DMS53 treated with DMSO at 0.1 percent for 48 hours (cell line): ENCODE results near the gene ANKRD50.

Experiments used
- DNase-seq: peaks from one replicate; lab custom pipeline; 2025; ENCODE audit not compliant: unreplicated experiment; lab: John Stamatoyannopoulos, UW

The ANKRD50 gene, protein sequence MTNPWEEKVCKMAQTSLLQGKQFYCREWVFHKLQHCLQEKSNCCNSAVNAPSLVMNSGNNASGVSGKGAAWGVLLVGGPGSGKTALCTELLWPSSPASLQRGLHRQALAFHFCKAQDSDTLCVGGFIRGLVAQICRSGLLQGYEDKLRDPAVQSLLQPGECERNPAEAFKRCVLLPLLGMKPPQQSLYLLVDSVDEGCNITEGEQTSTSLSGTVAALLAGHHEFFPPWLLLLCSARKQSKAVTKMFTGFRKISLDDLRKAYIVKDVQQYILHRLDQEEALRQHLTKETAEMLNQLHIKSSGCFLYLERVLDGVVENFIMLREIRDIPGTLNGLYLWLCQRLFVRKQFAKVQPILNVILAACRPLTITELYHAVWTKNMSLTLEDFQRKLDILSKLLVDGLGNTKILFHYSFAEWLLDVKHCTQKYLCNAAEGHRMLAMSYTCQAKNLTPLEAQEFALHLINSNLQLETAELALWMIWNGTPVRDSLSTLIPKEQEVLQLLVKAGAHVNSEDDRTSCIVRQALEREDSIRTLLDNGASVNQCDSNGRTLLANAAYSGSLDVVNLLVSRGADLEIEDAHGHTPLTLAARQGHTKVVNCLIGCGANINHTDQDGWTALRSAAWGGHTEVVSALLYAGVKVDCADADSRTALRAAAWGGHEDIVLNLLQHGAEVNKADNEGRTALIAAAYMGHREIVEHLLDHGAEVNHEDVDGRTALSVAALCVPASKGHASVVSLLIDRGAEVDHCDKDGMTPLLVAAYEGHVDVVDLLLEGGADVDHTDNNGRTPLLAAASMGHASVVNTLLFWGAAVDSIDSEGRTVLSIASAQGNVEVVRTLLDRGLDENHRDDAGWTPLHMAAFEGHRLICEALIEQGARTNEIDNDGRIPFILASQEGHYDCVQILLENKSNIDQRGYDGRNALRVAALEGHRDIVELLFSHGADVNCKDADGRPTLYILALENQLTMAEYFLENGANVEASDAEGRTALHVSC (N-terminal part only)

DNA sequence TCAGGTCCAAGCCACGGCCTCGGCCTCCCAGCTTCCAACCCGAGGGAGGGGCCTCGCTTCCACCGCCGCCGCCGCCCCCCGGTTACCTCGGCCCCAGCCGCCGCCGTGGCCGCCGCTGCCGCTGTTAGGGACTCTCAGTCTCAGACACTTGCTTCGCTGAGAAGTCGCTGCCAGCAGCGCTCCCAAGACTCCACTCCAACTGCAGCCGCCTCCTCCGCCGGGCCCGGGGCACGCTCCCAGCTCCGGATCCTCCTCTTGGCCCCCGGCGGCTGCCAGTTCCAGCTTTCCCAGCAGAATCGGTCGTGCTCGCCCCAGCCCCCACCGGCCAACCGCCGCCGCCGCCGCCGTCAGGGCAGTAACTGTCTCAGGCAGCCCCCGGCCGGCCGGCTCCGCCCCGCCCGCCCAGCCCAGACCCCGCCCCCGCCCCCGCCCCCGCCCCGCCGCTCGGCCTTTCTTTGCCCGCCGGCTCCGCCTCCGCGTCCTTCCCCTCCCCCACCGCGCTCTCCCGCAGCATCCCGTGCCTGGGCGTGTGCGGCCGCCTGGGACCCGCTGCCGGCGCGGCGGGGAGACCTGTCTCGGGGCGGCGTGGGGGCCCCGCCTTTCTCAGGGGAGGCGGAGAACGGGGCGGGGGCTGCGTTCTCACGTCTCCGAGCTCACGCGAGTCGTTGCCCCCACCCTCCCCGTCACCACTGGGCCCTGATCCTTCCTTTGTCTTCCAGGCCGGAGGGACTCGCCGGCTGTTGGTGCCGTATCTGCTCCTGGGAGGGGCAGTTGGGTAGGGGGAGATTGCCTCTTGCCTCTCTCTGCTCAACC, at the start of gene ANKRD50:
Gene ANKRD50, minus strand, starts transcription at position 361 of the 813 bp plus-strand sequence. CDS start 2,221 bp downstream, outside the sequence.
- peak; percentile 53 for DNase-seq

DNA sequence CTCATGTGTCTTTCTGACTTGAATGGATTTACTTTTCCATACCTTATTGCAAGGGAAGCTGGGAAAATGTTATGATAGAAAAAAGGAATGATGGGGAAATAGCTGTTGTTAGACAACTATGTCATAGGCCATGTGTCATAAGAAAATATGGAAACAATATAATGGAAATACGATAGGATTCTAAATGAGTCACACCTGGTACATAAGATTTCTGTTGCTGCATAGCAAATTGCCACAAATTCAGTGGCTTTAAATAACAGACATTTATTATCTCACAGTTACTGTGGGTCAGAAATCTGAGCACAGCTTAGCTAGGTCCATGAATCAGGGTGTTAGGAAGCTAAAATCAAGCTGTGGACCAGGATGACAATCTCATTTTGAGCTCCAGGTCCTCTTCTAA, 44.6 kb upstream of the ANKRD50 start:
- DNase-seq = no peak

DNA sequence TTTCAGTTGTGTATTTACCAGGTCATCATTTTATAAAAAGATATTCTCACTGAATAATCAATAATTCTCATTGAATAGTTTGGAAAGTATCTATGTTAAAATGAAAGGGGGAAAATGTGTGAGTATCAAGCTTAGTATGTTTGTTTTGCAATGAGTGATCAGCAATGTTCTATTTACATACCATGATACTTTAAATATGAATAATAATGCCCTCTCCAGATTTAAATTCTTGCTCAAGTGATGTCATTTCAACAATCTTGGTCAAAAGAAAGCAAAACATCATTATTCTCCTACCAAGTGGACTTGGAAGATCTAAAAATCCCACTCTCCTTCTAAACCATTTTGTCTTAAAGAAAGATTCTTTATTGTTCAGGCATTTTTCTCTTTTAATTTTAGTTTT, 42.1 kb upstream of the ANKRD50 start:
- DNase-seq = no peak

DNA sequence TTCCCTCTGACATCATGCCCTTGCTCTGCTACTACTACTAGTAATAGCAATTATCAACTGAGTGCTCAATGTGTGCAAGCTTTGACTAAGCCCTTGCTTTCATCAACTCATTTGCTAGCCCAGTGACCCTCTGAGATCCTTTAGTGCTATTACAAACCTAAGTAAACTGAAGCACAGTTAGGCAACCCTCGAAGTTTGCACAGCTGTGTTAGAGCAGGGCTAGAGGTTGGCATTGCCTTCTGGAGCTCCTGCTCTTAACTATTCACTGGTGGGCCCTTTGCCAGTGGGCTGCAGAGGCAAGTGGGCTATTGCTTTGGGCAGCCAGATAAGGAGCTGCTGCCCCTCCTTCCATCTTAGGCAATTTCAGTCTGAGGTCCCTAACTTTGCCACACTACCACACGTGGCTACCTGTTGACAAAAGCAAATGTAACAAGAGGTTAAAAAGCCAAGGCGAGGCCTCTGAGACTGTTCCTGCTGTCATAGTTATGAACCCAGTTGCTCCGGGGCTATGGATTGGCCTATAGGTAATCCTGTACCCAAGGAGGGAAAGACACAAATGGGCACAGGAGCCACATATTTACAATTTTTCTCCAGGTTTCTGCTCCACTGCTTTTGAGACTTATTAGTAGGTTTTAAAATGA, 41.5 kb upstream of the ANKRD50 start:
- DNase-seq = peak; percentile 81

DNA sequence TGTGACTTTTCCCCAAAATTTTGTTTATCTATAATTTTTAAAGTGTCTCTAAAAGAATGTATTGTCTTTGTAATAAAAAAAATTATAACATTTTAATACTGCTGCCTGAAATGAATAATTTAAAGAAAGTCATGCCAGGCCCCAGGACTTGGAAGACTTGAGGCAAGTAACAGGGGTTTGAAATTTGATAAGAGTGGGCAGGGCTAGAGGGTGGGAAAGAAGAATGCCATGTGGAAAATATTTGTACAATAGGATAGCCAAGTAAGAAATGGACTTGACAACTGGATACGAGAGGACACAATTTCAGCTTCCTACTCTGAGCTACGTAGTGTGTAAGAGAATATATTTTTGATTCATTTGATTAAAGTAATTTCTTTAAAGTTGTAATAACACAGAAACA, 36.9 kb upstream of the ANKRD50 start:
- no peak for DNase-seq

DNA sequence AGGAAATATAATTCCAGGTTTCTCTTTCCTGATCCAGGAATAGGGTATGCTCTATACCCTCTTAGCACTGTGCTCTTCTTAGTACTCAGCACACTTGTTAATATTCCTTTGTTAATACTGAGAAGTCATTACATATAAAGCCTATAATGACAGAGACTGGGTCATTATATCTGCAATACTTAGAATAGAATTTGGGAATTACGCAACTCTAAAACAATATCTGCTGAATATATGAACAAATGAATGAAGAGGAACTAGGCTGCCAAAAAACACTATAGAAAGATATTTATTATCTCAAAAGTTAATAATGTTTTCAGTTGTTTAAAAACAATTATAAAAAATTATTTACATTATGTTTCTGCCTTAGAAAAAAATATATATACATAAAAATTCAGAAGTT, 36.4 kb upstream of the ANKRD50 start:
- no peak for DNase-seq

DNA sequence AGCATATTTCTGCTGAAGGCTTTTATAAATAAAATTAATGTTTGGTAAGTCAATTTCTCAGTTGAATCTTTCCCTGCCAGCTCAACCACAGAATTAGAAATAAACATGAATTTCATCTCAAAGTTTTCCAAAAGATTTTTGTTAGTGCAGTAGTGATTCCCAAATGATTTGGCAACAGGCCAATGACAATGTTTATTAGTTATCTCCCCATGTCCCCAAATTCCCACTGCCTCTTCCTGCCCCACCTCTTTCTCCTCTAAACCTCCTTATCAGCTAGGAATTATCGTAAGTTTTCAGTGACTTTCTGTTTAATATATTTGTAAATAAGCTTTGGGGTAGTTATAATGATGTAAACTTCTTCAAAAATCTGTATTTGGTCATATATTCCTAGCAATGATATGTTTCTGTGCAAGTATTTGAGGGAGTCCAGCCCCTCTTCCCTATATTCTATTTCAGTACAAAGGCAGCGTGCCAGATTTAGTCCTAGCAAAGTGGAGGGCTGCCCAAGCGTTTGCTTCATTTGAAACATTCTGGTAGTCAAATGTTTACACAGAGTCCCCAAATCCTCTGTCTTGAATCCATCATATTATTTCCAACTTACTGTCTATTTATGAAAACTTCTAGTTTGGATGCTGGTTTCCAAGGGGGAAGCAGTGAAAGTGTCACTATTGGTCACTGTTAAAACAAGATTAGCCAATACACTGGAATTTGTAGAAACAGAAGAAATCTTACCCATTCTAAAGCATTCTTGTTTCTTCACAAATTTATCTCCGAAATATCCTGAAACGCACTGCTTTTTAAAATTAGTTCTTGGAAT, 33.7 kb upstream of the ANKRD50 start:
- no peak for DNase-seq

DNA sequence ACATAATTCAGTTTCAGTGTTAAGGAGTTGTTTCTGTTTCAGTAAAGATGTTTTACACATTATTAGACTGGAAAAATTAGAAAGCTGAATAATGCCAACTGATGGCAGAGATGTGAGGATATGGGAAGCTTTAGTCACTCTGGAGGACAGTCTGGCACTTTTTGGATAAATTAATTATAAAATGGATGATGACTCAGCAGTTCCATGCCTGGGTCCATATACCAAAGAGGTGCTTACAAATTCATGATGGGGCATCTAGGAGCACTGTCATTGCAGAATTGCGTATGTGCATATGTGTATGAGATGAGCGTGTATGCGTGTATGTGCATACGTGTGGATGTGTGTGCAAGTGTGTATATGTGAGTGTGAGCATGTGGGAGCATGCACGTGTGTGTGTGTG, 31.2 kb upstream of the ANKRD50 start:
- DNase-seq = no peak

DNA sequence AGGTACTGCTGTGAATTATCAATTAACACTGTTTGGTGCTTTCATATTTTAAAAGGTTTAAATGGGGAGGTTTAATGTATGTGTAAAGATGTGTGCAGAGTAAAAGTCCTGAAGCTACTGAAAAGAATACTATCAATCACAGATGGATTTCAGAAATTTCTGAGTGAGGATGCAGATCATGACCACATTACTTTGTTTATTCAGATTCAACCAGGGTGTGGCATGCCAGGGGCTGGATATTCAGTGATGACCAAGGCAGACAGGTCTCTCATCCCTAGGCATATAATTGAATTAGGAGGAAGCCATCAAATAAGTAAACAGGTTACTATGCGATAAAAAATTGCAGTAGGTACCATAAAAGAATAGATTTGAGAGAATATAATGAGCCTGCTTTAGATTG, 28.0 kb upstream of the ANKRD50 start:
- no peak for DNase-seq

DNA sequence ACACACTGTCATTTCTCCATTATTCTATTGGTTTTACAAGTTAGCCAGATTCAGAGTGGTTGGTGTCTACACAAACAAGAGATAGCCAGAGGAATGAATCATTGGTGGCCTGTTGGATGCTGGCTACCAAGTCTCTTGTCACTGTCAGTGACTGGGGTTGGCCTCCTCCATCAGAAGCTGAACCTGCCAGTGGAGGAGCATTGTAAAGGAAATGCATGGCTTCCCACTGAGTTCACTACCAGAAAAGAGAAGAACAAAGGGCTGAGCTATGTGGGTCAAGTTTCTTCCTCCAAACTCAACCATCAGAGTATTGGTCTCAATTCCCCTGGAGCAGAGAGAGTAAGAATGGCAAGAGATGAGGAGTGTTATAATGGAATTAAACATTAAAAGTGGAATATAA, 26.5 kb upstream of the ANKRD50 start:
- no peak for DNase-seq

DNA sequence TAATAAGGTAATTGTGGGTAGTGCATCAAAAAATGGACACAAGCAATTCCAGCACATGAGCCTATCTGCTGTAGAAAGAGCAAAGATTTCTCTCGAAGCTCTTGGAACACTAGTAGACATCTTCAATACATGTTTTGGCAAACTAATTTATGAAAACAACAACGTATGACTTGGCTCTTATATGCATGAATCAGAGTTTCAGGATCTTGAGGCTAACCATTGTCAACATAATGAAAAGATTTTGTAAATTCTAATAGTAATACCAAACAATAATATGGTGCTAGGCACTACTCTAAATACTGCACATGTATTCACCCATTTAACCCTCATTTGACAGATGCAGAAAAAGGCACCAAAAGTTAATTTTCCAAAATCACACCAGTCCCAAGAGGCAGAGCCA, 25.1 kb upstream of the ANKRD50 start:
- no peak for DNase-seq

DNA sequence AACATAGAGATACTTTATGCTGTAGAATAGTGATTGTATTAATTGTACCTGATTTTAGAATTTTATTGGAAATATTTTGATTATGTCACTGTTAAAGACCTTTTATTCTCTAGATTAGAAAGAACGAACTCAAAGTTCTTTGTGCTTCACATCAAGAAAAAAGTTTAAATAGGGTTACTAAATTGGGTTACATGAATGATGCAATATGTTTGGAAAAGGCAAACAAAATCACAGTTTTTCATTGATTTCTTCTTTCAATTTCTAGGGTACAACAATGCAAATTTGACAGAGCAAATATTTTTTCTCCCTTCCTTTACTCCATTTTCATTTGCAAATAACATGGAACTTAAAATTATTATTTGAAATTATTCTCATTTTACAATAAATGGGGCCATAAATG, 24.0 kb upstream of the ANKRD50 start:
- no peak for DNase-seq

DNA sequence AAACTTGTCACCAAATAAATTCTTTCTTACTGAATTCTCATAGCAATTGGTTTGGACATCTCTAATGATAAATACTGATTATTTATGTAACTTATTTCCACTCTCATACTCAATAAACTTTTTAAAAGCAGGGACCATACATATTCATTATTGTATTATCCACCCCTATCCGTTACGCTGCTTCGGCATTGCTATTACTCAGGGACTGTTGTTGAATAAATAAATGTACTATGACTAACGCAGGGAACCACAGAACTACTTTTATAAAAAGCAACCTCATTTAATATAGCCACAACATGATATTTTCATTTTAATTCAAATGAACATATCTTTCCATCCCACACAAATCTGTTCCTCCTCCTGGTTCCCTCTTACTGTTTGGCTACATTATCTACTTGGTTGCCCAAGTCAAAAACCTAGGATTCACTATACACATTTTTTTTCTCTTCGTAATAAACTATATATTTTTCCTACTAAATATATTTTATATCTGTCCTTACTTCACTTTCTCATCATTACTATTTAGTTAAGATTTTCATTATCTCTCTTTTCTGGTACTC, 14.9 kb upstream of the ANKRD50 start:
- no peak for DNase-seq

DNA sequence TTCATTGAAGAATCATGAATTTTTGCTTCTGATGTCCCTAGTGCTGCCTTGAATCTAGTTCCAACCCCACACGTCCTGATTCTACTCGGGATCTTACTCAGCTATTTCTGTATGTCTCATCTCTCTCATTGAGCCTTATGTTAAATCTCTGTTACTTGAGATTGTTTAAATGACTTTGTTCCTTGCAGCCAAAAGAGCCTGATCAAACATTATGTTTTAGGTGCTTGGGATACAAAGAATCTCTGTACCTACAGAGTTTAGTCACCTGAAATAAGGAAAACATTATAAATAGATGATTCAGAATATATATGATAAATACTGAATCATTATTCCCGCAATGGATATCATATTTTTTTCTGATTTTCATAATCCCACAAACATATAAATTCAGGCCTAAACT, 13.7 kb upstream of the ANKRD50 start:
- no peak for DNase-seq

DNA sequence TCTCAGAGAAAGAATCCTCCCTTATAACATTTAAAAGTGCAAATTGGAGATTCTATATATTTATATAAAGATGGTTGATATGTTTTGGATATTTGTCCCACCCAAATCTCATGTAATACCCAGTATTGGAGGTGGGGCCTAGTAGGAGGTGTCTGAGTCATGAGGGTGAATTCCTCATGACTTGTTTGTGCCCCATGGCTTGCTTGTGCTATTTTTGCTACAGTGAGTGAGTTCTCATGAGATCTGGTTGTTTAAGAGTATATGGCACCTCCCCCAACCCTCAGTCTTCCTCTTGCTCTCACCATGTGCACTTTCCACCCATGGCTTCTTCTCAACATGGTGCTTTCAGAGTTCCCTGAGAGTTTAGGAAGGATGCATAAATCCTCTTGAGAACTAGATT, 9.5 kb upstream of the ANKRD50 start:
- DNase-seq = no peak

DNA sequence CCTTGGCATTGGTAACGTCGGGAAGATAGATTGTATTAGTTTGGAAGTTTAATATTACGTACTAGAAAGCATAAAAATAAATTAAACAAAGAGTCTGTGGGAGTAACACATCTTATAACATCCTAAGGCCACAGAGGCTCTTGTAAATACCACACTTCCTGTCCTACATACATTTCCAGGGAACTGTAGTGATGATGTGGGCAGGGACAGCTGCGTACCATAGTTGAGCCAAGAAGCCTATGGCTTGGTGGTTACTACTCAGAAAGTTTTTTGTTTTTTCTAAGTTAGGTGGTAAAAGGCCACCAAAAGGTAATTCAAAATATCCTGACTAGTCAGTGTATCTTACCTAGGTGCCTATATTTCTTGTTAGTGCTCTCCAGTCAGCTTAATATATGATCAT, 4.6 kb upstream of the ANKRD50 start:
- no peak for DNase-seq

DNA sequence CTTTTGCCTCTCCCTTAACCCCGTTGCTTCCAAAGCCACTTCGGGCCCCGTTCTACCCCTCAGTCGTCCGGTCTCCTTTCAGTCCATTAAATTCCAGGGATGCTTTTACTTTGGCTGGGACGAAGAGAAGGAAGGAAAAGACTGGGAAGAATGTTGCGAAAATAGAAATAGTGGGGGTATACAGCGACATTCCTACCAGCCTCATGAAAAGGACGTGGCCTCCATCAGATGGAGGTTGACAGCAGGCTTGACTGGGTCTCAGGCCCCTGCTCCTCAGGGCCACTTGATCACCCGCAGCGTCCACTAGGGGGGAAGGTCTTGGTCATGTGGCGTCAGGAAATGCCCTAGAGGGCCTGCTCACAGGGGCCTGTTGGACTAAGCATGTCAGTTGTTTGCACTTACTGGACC, 657 bp upstream of the ANKRD50 start:
- peak; percentile 53 for DNase-seq

DNA sequence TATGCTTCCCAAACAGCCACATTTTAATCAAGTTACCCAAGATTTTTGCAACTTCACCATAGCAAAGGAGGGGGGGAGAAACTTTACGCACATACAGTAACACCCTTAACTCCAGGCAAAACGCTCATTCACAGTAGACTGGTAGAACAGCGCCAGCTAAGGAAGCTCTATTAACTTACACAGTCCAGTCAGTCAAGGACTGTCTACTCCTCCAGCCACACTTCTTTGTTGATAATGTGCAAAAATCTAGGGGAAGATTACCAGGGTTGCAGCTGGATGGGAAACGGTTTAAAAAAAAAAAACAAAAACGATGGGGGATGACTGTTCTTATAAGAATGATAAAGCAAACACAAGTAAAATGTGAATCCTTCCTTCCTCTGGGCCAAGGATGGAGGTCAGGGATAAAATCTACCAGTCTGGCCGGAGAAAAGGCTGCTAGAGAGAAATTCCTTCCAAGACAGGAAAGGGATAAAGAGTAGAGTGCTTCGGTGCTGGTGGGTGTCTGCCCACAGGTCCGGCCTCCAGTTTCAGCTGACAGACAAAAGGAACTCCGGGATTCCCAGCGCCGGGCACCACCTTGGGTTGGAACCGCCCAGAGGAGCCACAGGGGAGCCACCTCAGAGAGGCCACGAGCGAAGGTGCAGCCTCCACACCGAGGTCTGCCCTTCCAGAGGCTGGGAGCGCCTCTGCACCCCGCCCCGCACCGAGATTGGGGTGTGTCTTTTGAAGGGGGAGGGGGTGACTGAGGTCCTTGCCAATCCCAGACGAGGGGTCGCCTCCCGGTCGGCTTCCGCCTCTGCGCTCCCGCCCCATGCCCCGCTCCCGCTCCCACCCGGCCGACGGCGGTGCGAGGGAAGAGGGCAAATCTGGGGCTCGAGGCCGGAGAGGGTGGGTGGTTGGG, 811 bp downstream of the ANKRD50 start:
- DNase-seq = peak; percentile 27
